ENCODE data around the gene CEBPG. TPM values are rescaled to one million over a fixed set of nuclear protein-coding genes. Genes with fewer than 3 reads are reported as not detected.

CEBPG gene
- total and polyA plus RNA-seq, 9 of the 15 experiments (the other 6 are each of a cell fraction or from before 2014, with no cell fraction given): 9.5 to 34.9 (median 30.9) TPM

DNA sequence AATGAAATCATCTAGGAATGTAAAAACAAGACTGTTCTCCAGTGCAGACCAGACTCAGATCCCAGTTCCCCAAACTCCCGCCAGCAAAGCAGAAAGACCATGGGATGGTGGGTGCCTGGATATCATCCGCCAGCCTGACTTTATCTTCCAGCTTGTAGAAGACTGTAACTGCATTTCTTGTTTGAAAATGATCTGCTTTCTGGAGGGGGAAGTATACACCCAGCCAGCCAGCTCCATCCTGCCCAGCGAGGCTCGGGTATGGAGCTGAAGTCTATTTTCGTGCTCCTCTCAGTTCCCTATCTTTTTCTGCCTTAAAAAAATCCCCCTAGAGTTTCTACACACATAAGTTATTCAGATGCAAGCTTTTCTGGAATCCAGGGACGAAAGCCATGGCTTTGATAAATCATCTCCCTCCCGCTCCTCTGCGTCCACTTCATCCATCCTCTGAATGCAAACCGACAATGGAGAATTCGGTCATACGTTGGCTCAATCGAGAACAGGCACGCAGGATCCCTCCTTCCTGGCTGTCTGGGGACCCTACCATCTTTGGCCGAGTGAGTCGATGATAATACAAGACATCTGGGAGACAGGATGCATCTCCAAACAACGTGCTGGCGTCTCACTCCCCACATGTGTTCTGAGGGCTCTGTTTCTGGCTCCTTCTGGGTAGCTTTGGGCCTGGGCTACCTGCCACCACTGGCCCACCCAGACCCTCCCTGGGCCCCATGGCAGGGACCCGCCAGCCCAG lies 31.2 kb downstream of the CEBPG start (continued):
- TF ChIP-seq, protein P1, sequence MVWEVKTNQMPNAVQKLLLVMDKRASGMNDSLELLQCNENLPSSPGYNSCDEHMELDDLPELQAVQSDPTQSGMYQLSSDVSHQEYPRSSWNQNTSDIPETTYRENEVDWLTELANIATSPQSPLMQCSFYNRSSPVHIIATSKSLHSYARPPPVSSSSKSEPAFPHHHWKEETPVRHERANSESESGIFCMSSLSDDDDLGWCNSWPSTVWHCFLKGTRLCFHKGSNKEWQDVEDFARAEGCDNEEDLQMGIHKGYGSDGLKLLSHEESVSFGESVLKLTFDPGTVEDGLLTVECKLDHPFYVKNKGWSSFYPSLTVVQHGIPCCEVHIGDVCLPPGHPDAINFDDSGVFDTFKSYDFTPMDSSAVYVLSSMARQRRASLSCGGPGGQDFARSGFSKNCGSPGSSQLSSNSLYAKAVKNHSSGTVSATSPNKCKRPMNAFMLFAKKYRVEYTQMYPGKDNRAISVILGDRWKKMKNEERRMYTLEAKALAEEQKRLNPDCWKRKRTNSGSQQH (CRISPR knock-in tag; IDR thresholded peaks at IDR 0.05): no peak
- TF ChIP-seq ZNF780A (CRISPR knock-in tag; IDR thresholded peaks at IDR 0.05) (no peak), POLR3G (IDR thresholded peaks at IDR 0.05; ENCODE audit: extremely low read depth, insufficient read length, insufficient replicate concordance) (no peak)

DNA sequence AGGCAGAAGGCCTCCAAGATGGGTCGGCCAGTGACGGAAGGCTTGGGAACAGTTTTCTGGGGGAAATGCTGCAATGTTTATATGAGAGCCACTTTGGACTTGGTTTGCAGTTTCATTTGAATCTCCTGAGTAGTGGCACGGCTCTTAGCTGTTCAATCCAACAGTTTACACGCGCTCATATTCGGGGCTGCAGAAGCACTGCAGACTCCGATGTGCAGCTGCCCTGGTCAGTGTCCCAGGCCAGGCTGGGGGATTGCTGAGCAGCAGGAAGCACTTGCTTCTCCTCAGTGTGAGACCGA lies 31.7 kb downstream of the CEBPG start:
- Histone ChIP-seq H3K79me2 (ENCODE audit: control insufficient read depth, insufficient read depth, low read length) (no peaks in the 10 kb centered on the region), H3K4me1 (replicated peaks in 1 of 2; ENCODE audit: control insufficient read depth in 2 of 2, insufficient read depth in 2 of 2, low read length in 2 of 2) (peaks cover 0 to 34% of the 10 kb centered on the region in 2 experiments; a peak in 2 of 5 replicates), H3K27ac (ENCODE audit: extremely low read depth, low read depth, low read length) (no peak overlapping the region), H3K9ac (ENCODE audit: insufficient read depth in 1 of 2, low read depth in 2 of 2, low read length in 2 of 2) (no peak overlapping the region; a peak in 1 of 4 replicates), H3K9me3 (replicated peaks; ENCODE audit: control insufficient read depth, insufficient read depth, low read depth, low read length) (no peaks in the 10 kb centered on the region), H4K20me1 (replicated peaks; ENCODE audit: control insufficient read depth, insufficient read depth, low read length) (peaks cover 13% of the 10 kb centered on the region), H2AFZ (ENCODE audit: low read depth, low read length) (no peak overlapping the region), H3K4me2 (ENCODE audit: insufficient read depth, low read length) (no peak overlapping the region), H3K4me3 (no peak overlapping the region), H3K9me1 (ENCODE audit: control insufficient read depth, insufficient read depth, low read length) (no peaks in the 10 kb centered on the region), H3K27me3 (ENCODE audit: control insufficient read depth in 2 of 2, insufficient read depth in 2 of 2, low read length in 2 of 2) (peaks cover 0 to 26% of the 10 kb centered on the region in 2 experiments; a peak in 2 of 5 replicates), H3K36me3 (ENCODE audit: control insufficient read depth, insufficient read depth, low read length) (no peaks in the 10 kb centered on the region)
- intact Hi-C loops (cut with micrococcal nuclease) (loop anchor here (5.0 kb wide), 1 partner anchor 263 kb away; no protein-coding TSS in a partner anchor), in situ Hi-C loops (cut with MboI) (loop anchor here (5.0 to 10.0 kb wide), 2 partner anchors 168 to 260 kb away; no protein-coding TSS in a partner anchor)
- CTCF ChIA-PET (ENCODE audit: low intra/inter-chr PET ratio): interaction anchor here (0.8 kb wide), 1 partner anchor 260 kb away, joined by 3 read pairs; no protein-coding TSS in a partner anchor
- no peak for FAIRE-seq
- BruUV-seq (replicated peaks): no TSS peak
- ATAC-seq: no peak
- 28% methylated on average over 8 of the region's 8 CpGs for WGBS (ENCODE audit: insufficient coverage, low coverage, missing lambda C conversion rate)
- POLR2A ChIA-PET: interaction anchor here (1.7 kb wide), 1 partner anchor 31 kb away, joined by 10 read pairs; no protein-coding TSS in a partner anchor
- DNase-seq (ENCODE audit: extremely low read depth in 1 of 4, low spot score in 3 of 4): no peak
- TF ChIP-seq ZNF589 (CRISPR knock-in tag; IDR thresholded peaks at IDR 0.05; ENCODE audit: low read depth): no peak
- TF ChIP-seq, protein P2, sequence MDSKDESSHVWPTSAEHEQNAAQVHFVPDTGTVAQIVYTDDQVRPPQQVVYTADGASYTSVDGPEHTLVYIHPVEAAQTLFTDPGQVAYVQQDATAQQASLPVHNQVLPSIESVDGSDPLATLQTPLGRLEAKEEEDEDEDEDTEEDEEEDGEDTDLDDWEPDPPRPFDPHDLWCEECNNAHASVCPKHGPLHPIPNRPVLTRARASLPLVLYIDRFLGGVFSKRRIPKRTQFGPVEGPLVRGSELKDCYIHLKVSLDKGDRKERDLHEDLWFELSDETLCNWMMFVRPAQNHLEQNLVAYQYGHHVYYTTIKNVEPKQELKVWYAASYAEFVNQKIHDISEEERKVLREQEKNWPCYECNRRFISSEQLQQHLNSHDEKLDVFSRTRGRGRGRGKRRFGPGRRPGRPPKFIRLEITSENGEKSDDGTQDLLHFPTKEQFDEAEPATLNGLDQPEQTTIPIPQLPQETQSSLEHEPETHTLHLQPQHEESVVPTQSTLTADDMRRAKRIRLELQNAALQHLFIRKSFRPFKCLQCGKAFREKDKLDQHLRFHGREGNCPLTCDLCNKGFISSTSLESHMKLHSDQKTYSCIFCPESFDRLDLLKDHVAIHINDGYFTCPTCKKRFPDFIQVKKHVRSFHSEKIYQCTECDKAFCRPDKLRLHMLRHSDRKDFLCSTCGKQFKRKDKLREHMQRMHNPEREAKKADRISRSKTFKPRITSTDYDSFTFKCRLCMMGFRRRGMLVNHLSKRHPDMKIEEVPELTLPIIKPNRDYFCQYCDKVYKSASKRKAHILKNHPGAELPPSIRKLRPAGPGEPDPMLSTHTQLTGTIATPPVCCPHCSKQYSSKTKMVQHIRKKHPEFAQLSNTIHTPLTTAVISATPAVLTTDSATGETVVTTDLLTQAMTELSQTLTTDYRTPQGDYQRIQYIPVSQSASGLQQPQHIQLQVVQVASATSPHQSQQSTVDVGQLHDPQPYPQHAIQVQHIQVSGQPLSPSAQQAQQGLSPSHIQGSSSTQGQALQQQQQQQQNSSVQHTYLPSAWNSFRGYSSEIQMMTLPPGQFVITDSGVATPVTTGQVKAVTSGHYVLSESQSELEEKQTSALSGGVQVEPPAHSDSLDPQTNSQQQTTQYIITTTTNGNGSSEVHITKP (IDR thresholded peaks at IDR 0.05; ENCODE audit: partially characterized antibody): no peak
- TF ChIP-seq STAT5B (CRISPR knock-in tag; IDR thresholded peaks at IDR 0.05): no peak

Measured in K562 (cell line).